GM20000 (cell line): ENCODE results near the gene C1orf35.

Source experiments
- DNase-seq: peaks from one replicate; pipeline ENCODE4 v3.0.0; 2012; ENCODE audit warnings: low spot score
- CTCF ChIP-seq: IDR thresholded peaks from 2 replicates; pipeline ENCODE4 v1.5.1; 2012; ENCODE audit warnings: mild to moderate bottlenecking, control low read depth; ENCODE audit errors: extremely low read depth, missing control alignments

Gene C1orf35

GRCh38 chr1:228081578-228082213 is 21.4 kb downstream of the C1orf35 start:
- DNase-seq: no peak
- TF ChIP-seq CTCF: no peak

DNA sequence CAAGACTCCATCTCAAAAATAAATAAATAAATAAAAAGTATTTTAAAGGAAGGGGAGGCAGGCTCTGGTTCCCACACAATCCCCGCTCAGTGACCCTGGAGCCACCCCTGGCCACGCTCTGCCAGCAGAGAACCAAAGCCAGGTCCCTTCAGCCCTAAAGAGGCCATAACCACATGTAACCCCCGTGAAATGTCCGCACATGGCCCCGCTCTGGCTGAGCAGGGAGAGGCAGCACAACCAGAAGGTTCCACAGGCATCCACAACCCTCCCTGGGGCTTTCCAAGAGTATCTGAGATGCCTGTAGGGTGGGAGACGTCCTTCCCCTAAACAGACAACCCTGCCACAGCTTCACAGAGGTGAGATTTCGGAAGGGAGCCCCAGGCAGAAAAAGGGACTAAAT is 22.0 kb downstream of the C1orf35 start:
- DNase-seq: no peak

GRCh38 chr1:228079601-228080263 is 23.4 kb downstream of the C1orf35 start:
- TF ChIP-seq CTCF: no peak

More for the DNA sequence above, 22.0 kb downstream of the C1orf35 start:
- no peak for TF ChIP-seq CTCF

GRCh38 chr1:228079013-228079412 is 24.1 kb downstream of the C1orf35 start:
- DNase-seq: no peak
- no peak for TF ChIP-seq CTCF

More at GRCh38 chr1:228079601-228080263, 23.4 kb downstream of the C1orf35 start:
- no peak for DNase-seq

DNA sequence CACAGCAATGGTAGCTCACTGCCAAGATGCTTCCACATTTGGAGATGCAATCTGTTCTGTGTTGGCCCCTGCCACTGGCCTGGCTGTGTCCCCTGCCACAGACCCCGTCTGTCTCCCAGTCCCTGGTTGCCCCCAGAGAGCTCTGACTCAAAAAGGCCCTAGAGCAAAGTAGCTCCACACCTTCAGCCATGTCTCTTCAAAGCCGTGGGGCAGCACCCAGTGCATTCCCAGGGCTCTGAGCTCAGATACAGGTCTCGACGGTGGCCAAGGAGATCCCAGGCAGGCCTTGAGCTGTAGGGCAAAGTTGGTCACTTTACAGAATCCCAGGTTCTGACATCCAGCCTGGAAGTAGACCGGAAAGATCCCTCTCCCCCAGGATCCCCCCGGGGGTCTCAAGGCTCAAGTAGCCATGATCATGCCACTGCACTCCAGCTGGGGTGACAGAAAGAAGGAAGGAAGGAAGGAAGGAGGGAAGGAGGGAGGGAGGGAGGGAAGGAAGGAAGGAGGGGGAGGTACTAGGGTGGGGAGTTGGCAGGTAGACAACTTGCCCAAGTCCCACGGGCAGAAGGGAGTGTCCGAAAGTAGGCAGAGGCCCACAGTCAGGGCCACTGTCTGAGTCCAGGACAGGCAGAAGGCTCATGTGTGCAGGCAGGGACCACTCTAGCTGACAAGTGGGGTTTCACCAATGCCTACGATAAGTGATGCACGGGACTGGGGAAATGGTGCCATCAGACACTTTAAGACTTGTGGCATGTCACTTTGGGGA is 25.4 kb downstream of the C1orf35 start:
- no peak for TF ChIP-seq CTCF
- no peak for DNase-seq

DNA sequence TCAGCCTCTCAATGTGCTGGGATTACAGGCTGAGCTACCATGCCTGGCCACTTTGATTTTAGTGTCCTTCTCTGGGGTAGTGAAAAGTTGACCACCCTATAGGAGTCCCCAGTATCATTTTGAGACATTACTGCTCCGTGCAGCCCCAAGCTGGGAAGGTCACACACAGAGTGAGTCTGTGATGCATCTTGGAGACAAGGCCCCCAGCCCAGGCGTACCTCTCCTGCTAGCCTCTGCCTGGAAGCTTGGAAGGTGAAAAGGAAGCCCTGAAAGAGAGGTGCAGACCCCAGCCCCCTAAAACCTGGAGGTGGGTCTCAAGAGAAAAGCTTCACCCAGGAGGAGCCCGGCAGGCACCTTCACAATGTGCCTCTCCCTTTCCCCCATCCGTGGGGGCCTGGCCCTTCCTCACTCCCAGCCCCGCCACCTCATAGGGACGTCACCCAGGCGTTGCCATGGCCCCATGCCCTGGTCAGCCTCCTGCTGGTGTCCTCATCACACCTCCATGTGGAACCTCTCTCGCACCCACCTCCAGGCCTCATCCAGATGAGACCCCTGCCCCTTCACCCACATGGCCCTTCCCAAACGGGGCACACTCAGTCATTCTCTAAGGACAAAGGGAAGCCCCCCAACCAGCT is 26.2 kb downstream of the C1orf35 start:
- no peak for DNase-seq
- TF ChIP-seq CTCF: no peak
